ENCODE data around the gene PTGES2. TPM values are rescaled to one million over a fixed set of nuclear protein-coding genes. Genes with fewer than 3 reads are reported as not detected.
A peak's percentile ranks its signal among the peaks of the same experiment; 100 is the strongest.

Gene PTGES2
- total and polyA plus RNA-seq, 9 of the 15 experiments (the other 6 are each of a cell fraction or from before 2014, with no cell fraction given), result 2.4 to 196 (median 90.1) TPM

GRCh38 chr9:128117613-128118471, 9.7 kb downstream of the PTGES2 start (continued):
- TF ChIP-seq ARID4B (CRISPR knock-in tag; IDR thresholded peaks at IDR 0.05), result peak; percentile 69; the same call in 1 of the 2 replicates
- peak; percentile 20 for TF ChIP-seq RBM22 (IDR thresholded peaks at IDR 0.05; ENCODE audit: low read depth, low read length, poor library complexity, severe bottlenecking)
- peak in 1 of 2 experiments; percentile 55; a peak in 1 of 4 replicates for TF ChIP-seq ZMIZ1 (IDR thresholded peaks at IDR 0.05; ENCODE audit: low read depth in 2 of 2, low read length in 2 of 2)
- no peak for TF ChIP-seq MEF2D (tag; conservative IDR thresholded peaks at IDR 0.05; ENCODE audit: low read depth)
- TF ChIP-seq TBL1XR1 (IDR thresholded peaks at IDR 0.05; ENCODE audit: low read length in 2 of 2), result no peak
- peak; percentile 70 for TF ChIP-seq ZNF384 (IDR thresholded peaks at IDR 0.05; ENCODE audit: low read depth, low read length)
- no peak for TF ChIP-seq ZNF347 (CRISPR knock-in tag; IDR thresholded peaks at IDR 0.05; ENCODE audit: low read depth)
- no peak for TF ChIP-seq ZNF436 (CRISPR knock-in tag; IDR thresholded peaks at IDR 0.05)
- no peak for TF ChIP-seq PTTG1 (tag; IDR thresholded peaks at IDR 0.05; ENCODE audit: low read depth)
- peak; percentile 16 for TF ChIP-seq NEUROD1 (IDR thresholded peaks at IDR 0.05; ENCODE audit: borderline replicate concordance, low read depth, low read length, partially characterized antibody)
- TF ChIP-seq PHF21A (IDR thresholded peaks at IDR 0.05; ENCODE audit: borderline replicate concordance, low read depth), result 0 out of 2 replicates have a peak, but pooled peaks have one; percentile 66
- TF ChIP-seq RNF219 (CRISPR knock-in tag; IDR thresholded peaks at IDR 0.05), result no peak
- peak; percentile 99 for TF ChIP-seq SMC3 (conservative IDR thresholded peaks at IDR 0.05; ENCODE audit: insufficient read depth, low read depth, low read length)
- TF ChIP-seq CREB3L1 (IDR thresholded peaks at IDR 0.05; ENCODE audit: borderline replicate concordance, low read depth), result no peak
